Ishikawa (cell line): ENCODE measurements around the gene DEPDC1B.

Experiments
- CEBPB ChIP-seq: IDR thresholded peaks from 2 replicates; pipeline ENCODE4 v1.6.1; 2012
- CREB1 ChIP-seq: IDR thresholded peaks from 2 replicates; pipeline ENCODE4 v1.6.1; 2012; ENCODE audit warnings: low read depth
- EGR1 ChIP-seq: IDR thresholded peaks from 2 replicates; pipeline ENCODE4 v1.6.1; 2012
- EP300 ChIP-seq: IDR thresholded peaks from 2 replicates; pipeline ENCODE4 v1.6.1; 2012; ENCODE audit warnings: borderline replicate concordance
- FOXM1 ChIP-seq: IDR thresholded peaks from 2 replicates; pipeline ENCODE4 v1.6.1; 2012; ENCODE audit warnings: low read depth, borderline replicate concordance
- MAX ChIP-seq: IDR thresholded peaks from 2 replicates; pipeline ENCODE4 v1.6.1; 2012
- NFIC ChIP-seq: IDR thresholded peaks from 2 replicates; pipeline ENCODE4 v1.6.1; 2012
- RAD21 ChIP-seq: IDR thresholded peaks from 2 replicates; pipeline ENCODE4 v1.6.1; 2012; ENCODE audit warnings: low read depth
- REST ChIP-seq: IDR thresholded peaks from 2 replicates; pipeline ENCODE4 v1.6.1; 2012; ENCODE audit warnings: low read depth, mild to moderate bottlenecking
- TAF1 ChIP-seq: IDR thresholded peaks from 2 replicates; pipeline ENCODE4 v1.6.1; 2012; ENCODE audit warnings: low read depth, mild to moderate bottlenecking
- TCF12 ChIP-seq: IDR thresholded peaks from 2 replicates; pipeline ENCODE4 v1.6.1; 2012; ENCODE audit warnings: low read depth
- TEAD4 ChIP-seq: IDR thresholded peaks from 2 replicates; pipeline ENCODE4 v1.6.1; 2012
- USF1 ChIP-seq: IDR thresholded peaks from 2 replicates; pipeline ENCODE4 v1.6.1; 2012
- YY1 ChIP-seq: IDR thresholded peaks from 2 replicates; pipeline ENCODE4 v1.6.1; 2012; ENCODE audit warnings: low read depth
- ZBTB7A ChIP-seq: IDR thresholded peaks from 2 replicates; pipeline ENCODE4 v1.6.1; 2012; ENCODE audit warnings: low read depth

Gene DEPDC1B

GRCh38 chr5:60636644-60637043 lies 63.3 kb downstream of the DEPDC1B start:
- TF ChIP-seq REST, result no peak
- no peak for TF ChIP-seq FOXM1
- TF ChIP-seq USF1, result no peak

- TF ChIP-seq REST (no peak), CREB1 (no peak), FOXM1 (no peak), TAF1 (no peak), EP300 (no peak), TEAD4 (no peak), CEBPB (no peak)
Measured at GRCh38 chr5:60636001-60636400, 64.0 kb downstream of the DEPDC1B start.

- TF ChIP-seq CREB1 (no peak), EGR1 (no peak), RAD21 (no peak), NFIC (no peak), USF1 (no peak), EP300 (no peak), ZBTB7A (no peak), YY1 (no peak), TCF12 (no peak), TEAD4 (no peak), MAX (no peak), REST (no peak), TAF1 (no peak), CEBPB (no peak), FOXM1 (no peak)
Measured at GRCh38 chr5:60634051-60634450, 65.9 kb downstream of the DEPDC1B start.

GRCh38 chr5:60633341-60633740 lies 66.6 kb downstream of the DEPDC1B start:
- TF ChIP-seq YY1 (no peak), TEAD4 (no peak), FOXM1 (no peak), EP300 (no peak), ZBTB7A (no peak), EGR1 (no peak)

GRCh38 chr5:60632153-60632552 lies 67.8 kb downstream of the DEPDC1B start:
- TF ChIP-seq MAX, result no peak
- TF ChIP-seq TCF12, result no peak

GRCh38 chr5:60630836-60631235 lies 69.1 kb downstream of the DEPDC1B start:
- no peak for TF ChIP-seq EGR1
